HEK293T (cell line): ENCODE results near the gene UNKL.

Source experiments
- BHLHE40 ChIP-seq: fragments of 450-650 bp; IDR thresholded peaks from 2 replicates; pipeline ENCODE4 v1.6.1; 2016; ENCODE audit warnings: mild to moderate bottlenecking, moderate library complexity, borderline replicate concordance
- PKNOX1 ChIP-seq: fragments of 450-650 bp; IDR thresholded peaks from 2 replicates; pipeline ENCODE4 v1.6.1; 2016
- SUZ12 ChIP-seq: fragments of 450-650 bp; IDR thresholded peaks from 2 replicates; pipeline ENCODE4 v1.6.1; 2016; ENCODE audit warnings: mild to moderate bottlenecking
- ZNF384 ChIP-seq: fragments of 450-650 bp; IDR thresholded peaks from 2 replicates; pipeline ENCODE4 v1.6.1; 2016

- TF ChIP-seq ZNF384 (no peak), PKNOX1 (no peak), SUZ12 (no peak), BHLHE40 (no peak)
Measured at GRCh38 chr16:1372292-1372950, 42.1 kb downstream of the UNKL start.
